HG03520 (cell line): ENCODE results near the gene FBXL20.

Source experiments
- ATAC-seq: cut with Tn5 transposase; IDR thresholded peaks from one replicate; pipeline ENCODE4 v1.9.1; 2021; ENCODE audit warnings: mild to moderate bottlenecking, moderate library complexity; ENCODE audit not compliant: unreplicated experiment

The FBXL20 gene

GRCh38 chr17:39208893-39209292 lies 192.5 kb downstream of the FBXL20 start:
- peak; percentile 51 for ATAC-seq

GRCh38 chr17:39208136-39208535 lies 193.3 kb downstream of the FBXL20 start:
- no peak for ATAC-seq

DNA sequence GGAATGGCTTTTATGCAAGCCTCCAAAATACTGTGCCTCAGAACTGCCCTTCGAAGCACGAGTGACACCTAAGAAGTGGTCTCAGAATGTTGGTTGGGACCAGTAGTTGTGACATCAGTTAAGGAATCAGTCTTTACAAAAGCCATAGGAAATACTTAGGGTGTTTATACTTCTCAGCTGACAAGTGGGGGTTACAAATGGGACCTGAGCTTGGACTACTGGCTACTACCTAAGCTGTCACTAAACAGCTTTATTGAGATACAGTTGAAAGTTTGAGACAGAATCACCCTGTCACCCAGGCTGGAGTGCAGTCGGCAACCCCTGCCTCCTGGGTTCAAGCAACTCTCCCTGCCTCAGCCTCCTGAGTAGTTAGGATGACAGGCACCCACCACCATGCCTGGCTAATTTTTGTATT lies 196.3 kb downstream of the FBXL20 start:
- no peak for ATAC-seq

GRCh38 chr17:39204245-39204644 lies 197.2 kb downstream of the FBXL20 start:
- ATAC-seq, result no peak
